GM21529 (cell line): ENCODE results near the gene CA5A.
"Not testable (repeated sequence)": the region's sequence is repeated elsewhere in the genome, so short reads cannot be mapped to it uniquely, and the experiment has no call there.

ENCODE experiments used
- ATAC-seq: cut with Tn5 transposase; IDR thresholded peaks from one replicate; pipeline ENCODE4 v1.9.1; 2021; ENCODE audit not compliant: unreplicated experiment

CA5A gene

GRCh38 chr16:87936375-87937230 lies at the start of gene CA5A:
Gene CA5A, minus strand, starts transcription at chr16:87936529. Its CDS starts 79 bp downstream, at chr16:87936450.
- ATAC-seq: no peak

GRCh38 chr16:87985493-87985892 lies 49.2 kb upstream of the CA5A start:
- ATAC-seq: not testable (repeated sequence)

DNA sequence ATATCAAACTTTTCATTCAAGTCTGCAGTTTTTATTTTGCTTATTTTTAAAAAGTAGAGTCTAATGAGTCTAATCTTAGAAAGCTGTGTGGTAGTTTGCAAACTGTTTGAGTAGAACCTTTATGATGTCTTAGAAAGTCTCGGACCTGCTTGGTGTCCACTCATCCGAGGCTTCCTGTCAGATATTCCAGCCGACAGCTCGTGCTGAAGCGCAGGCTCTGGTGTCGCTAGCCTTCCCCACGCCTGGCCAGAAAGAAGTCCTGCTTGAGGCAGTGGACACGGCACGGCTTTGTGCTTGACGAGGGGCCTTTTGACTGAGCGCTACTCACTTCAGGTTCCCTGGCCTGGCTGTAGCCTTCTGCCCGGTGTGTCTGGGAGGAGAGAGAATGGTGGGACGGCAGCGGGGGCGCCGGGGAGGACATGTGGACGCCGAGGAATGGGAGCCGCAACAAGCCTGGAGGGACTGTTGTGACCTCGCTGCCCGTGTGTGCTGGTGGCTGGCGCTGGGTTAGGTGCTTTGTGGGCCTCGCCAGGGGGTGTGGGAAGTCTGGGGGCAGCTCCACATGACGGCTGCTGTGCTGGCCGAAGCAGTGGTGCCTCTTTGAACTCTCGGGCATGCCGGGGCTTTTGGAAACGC lies 48.4 kb upstream of the CA5A start:
- ATAC-seq: no peak

- ATAC-seq: not testable (repeated sequence)
These were observed 47.9 kb upstream of the CA5A start for GRCh38 chr16:87984180-87984579.

DNA sequence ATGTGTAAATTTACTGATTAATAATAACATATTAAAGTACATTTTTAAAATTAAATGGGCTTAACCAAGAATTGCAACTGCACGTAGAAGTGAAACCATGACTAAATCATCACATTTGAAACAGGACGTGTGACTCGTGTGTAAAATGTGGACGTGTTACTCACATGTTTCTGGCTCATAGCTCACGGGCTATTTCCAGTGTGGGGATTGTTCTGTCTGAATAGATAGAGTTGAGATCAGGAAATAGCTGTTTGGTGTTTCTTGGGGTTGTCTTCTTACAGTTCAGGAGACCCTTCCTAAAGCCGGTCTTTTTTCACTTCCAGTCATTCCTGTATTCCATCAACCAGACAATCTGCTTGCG lies 47.4 kb upstream of the CA5A start:
- ATAC-seq: not testable (repeated sequence)

DNA sequence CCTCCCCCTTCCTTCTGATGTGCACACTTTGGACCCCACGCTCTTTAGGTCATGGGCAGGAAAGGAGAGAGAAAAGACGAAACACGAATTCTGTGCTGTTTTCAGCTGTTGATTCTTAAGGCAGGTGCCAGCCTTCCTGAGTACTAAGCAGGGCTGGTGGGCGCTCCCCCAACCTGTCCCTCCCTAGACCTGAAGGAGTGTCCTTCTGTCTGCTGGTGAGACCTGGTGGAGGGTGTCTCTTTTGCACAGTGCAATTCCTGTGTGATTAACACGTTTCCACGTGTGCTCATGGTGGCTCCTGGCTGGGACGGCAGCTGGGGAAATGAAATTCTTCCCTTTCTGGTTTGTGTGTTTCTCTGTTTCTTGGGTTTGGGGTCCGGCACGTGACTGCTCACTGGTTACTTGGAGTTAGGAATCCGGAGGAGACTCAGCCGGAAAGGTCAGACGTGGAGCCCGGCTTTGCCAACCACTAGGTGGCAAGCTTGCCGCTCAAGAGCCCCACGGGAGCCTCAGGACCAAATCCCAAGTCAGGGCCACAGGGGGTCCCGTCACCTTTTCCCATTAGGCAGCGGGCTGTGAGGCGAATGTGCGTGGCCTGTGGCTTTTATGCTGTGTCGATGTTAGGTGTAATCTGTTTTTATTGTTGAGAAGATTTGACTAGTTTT lies 46.9 kb upstream of the CA5A start:
- not testable (repeated sequence) for ATAC-seq

- no peak for ATAC-seq
These were observed 46.3 kb upstream of the CA5A start for GRCh38 chr16:87982581-87983041.

DNA sequence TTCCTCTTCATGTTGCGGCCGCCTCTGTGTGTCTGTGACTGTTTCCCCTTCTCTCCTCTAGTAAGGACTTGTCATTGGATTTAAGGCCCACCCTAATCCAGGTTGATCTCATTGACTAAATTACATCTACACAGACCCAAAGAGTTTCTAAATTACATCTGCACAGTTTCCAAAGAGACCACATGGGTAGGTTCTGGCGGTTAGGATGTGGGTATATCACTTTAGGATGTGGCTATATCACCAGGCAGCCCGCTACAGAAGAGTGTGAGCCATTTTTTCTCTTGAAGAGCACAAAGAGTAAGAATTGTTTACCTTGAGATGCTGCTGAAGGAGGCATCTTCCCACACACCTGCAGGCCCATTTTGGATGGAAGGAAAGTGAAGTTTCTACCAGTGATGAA lies 45.0 kb upstream of the CA5A start:
- not testable (repeated sequence) for ATAC-seq

DNA sequence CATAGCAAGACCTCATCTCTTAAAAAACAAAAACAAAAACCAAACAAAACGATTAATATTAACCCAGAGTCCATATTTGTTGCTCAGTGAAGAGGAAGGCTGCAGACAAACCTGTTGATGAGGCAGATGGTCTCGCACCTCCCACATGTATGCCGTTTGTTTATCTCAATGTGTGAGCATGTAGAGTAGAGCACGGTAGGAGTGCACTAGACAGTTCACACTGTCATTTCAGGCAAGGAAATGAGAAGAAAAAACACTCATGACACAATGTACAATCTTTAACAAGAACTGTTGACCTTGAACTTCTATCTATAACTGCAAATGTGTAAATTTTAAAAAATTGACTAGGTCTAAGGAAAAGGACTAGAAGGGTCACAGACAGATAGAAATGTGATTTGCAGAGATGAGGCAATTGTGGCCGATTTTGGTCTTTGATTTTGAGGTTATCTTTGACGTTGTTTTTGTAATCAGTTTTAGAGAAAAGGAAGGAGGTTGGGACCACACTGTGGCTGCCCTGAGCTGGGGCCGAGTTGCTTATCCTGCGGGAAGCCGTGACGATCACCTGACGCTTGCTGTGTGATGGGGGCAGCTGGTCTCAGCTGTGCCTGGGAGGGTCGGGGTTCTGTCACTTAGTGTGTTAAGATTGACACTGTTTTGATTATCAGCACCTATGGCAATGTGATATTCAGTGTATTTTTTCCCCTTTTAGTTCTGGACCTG lies 43.7 kb upstream of the CA5A start:
- ATAC-seq: not testable (repeated sequence)

- no peak for ATAC-seq
These were observed 43.0 kb upstream of the CA5A start for GRCh38 chr16:87979352-87979751.

DNA sequence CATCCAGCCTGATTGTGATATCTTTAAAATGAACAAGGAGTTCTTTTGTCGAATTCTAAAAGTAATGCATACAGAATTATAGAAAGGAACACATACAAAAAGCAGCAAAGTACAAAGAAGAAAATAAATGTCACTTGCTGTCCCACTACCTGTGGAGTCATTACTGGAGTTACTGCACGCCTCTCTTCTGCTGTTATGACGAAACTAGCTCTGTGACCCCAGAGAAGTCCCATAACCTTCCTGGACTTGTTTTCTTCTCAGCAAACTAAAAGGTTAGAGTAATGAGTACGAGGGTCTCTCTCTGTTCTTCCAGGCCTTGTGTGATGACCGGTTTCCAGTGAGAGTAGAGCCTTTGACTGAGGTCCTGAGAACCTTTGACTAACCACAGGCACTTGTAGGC lies 41.8 kb upstream of the CA5A start:
- ATAC-seq: no peak

DNA sequence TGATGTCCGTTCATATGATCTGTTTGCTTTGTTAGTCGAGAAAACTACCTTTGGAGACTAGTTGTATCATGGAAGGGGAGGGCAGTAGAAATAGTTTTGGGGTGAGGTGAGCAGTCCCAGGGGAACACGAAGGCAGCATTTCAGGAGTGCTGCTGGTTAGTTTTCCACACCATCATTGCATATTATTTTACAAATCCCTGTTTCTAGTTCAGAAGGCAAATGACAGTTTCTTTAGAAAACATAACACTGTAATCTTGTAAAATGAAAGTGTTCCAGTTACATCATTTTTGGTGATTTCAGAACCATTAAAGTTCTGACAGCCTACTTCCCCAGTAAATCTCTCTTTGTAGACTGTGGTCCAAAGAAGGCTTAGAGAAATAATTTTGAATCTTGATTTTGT lies 40.3 kb upstream of the CA5A start:
- ATAC-seq: no peak

- ATAC-seq: no peak
These were observed 37.8 kb upstream of the CA5A start for GRCh38 chr16:87974178-87974577.

- ATAC-seq: no peak
These were observed 37.4 kb upstream of the CA5A start for GRCh38 chr16:87973717-87974116.

- no peak for ATAC-seq
These were observed 35.6 kb upstream of the CA5A start for GRCh38 chr16:87971933-87972332.

GRCh38 chr16:87970186-87970585 lies 33.9 kb upstream of the CA5A start:
- no peak for ATAC-seq

- no peak for ATAC-seq
These were observed 32.2 kb upstream of the CA5A start for GRCh38 chr16:87968541-87968940.

DNA sequence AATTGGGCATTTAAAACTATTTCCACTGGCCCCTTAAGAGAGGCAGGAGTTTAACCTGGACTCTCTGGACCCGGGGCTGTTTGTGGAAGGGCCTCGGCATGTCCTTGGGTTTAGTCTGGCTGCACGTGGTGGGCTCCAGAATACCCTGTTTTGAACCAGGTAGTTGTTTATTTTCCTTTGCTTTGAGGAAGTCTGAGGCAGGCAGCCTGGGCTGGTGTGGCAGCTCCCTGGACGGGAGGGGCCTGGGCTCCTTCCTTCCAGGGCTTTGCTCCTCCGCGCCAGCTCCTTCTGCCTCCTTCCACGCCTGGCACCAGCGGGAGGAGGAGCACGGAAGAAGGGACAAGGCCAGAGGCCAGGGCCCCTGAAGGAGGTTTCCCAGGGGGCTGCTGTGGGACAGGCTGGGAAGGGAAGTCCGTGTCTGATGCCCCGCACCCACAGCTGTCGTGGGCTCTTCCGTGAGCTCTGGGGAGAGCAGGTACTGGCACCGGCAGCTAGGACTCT lies 30.4 kb upstream of the CA5A start:
- ATAC-seq: no peak

- no peak for ATAC-seq
These were observed 29.8 kb upstream of the CA5A start for GRCh38 chr16:87966064-87966645.

DNA sequence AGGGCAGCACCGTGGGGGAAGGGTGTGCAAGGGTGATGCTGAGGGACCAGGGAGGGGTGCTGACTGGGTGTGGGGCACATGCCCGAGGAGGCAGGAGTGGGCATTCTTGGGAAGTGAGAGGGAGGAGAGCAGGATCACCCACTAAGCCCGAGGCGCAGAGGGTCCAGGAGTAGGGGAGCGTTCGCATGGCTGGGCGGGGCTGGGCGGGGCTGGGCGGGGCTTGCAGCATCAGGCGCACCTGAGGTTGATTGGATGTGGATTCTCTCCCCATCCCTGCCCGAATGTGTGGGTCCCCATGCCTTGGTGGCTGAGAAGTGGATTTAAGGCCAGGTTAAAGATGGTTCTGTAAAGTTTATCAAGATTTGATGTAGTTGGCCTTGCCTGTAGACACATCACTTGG lies 29.1 kb upstream of the CA5A start:
- no peak for ATAC-seq
